Hepatocyte (in vitro differentiated cells): ENCODE data around the gene PLRG1.

Source experiments
- EZH2 ChIP-seq: fragments of 200-600 bp; sonication (generic); IDR thresholded peaks from 2 replicates; pipeline ENCODE4 v1.6.1; 2016; ENCODE audit warnings: antibody characterized with exemption, mild to moderate bottlenecking, borderline replicate concordance
- EZH2phosphoT487 ChIP-seq: fragments of 200-600 bp; sonication (generic); IDR thresholded peaks from one replicate; pipeline ENCODE4 v1.6.1; 2018; ENCODE audit warnings: antibody characterized with exemption, mild to moderate bottlenecking, low read depth, moderate library complexity; ENCODE audit not compliant: unreplicated experiment, severe bottlenecking

DNA sequence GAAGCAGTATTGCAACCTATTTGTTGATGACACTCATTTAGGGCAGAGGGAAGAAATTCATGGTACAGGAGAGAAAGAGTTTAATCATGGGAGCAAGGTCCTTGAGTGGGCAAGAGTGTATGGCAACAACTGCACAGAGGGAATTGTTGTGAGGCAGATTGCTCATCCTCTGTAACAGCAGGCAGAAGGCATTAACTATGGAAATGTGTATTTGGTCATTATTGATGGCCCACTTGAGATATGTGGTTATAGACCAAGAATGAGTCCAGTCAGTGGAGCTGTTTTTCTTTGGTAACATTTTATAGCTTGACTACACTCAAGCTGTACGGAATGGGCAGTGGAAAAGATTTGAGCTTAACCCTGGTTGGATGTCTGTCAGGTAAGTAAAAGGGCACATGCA, 15.9 kb downstream of the PLRG1 start:
- TF ChIP-seq EZH2, result no peak
- TF ChIP-seq EZH2phosphoT487, result no peak
